Adrenal gland (tissue), 5 donors: ENCODE data around the gene ITPR3.

Experiments used
- CTCF ChIP-seq, 6 experiments: fragments of 450-650 bp in 4 of 6; fragments of 200-600 bp in 2 of 6; sonication (generic) in 1 of 6; IDR thresholded peaks; 1 replicate in 5 of 6; 2 replicates in 1 of 6; pipeline versions ENCODE4 v1.5.1 to v1.8.0; 2016 to 2021; ENCODE audit warnings: antibody characterized with exemption in 6 of 6, mild to moderate bottlenecking in 2 of 6, moderate library complexity in 1 of 6
- POLR2A ChIP-seq, 2 donors: fragments of 450-650 bp; IDR thresholded peaks; one replicate each; pipeline ENCODE4 v1.6.1; 2017; ENCODE audit warnings: antibody characterized with exemption in 2 of 2, mild to moderate bottlenecking in 2 of 2, moderate library complexity in 1 of 2
- donor health status: DM: no; HTN: no; CAD: no.

- TF ChIP-seq CTCF (IDR thresholded peaks at IDR 0.05) (no peak), POLR2A (IDR thresholded peaks at IDR 0.05) (no peak)
Observed at GRCh38 chr6:33607126-33607783, 13.9 kb upstream of the ITPR3 start.
